ENCODE results near the gene LDLRAD1. TPM values are rescaled to one million over a fixed set of nuclear protein-coding genes. Genes with fewer than 3 reads are reported as not detected.

LDLRAD1 gene
- total RNA-seq, 4 donors from 2014 or later, result 0.25 TPM; not detected in 3

GRCh38 chr1:54013393-54014008, 4.5 kb downstream of the LDLRAD1 start:
- H3K27me3 ChIP-seq, result peaks cover 11% of the 10 kb centered on the region
- H3K9me3 ChIP-seq, result no peaks in the 10 kb centered on the region
- DNase-seq (ENCODE audit: low spot score in 2 of 2), result peak in 1 of 2 donors; percentile 60
- TF ChIP-seq CTCF (IDR thresholded peaks at IDR 0.05) (no peak), POLR2AphosphoS5 (IDR thresholded peaks at IDR 0.05) (no peak), EP300 (IDR thresholded peaks at IDR 0.05) (no peak), POLR2A (IDR thresholded peaks at IDR 0.05) (no peak)
- WGBS, result 81% methylated on average over 8 of the region's 8 CpGs
- H3K27ac ChIP-seq, result no peak overlapping the region
- peaks cover 17% of the 10 kb centered on the region for H3K4me1 ChIP-seq
- H3K4me3 ChIP-seq, result no peak overlapping the region
- no peaks in the 10 kb centered on the region for H3K36me3 ChIP-seq

- TF ChIP-seq POLR2AphosphoS5 (IDR thresholded peaks at IDR 0.05), result no peak
- H3K27me3 ChIP-seq, result peaks cover 15% of the 10 kb centered on the region
- WGBS, result 85% methylated on average over 6 of the region's 8 CpGs
Observed at GRCh38 chr1:54012863-54013262, 5.1 kb downstream of the LDLRAD1 start.

GRCh38 chr1:54012008-54012325, 6.0 kb downstream of the LDLRAD1 start:
- H3K27me3 ChIP-seq, result peaks cover 16% of the 10 kb centered on the region

More at GRCh38 chr1:54012863-54013262, 5.1 kb downstream of the LDLRAD1 start:
- H3K27ac ChIP-seq, result no peak overlapping the region
- peak in 1 of 2 donors; percentile 53 for DNase-seq (ENCODE audit: low spot score in 2 of 2)
- H3K36me3 ChIP-seq, result no peaks in the 10 kb centered on the region
- H3K9me3 ChIP-seq, result no peaks in the 10 kb centered on the region
- H3K4me3 ChIP-seq, result no peak overlapping the region
- peaks cover 15% of the 10 kb centered on the region for H3K4me1 ChIP-seq

GRCh38 chr1:54011316-54012007, 6.5 kb downstream of the LDLRAD1 start:
- Histone ChIP-seq H3K27me3 (peaks cover 16% of the 10 kb centered on the region), H3K36me3 (no peaks in the 10 kb centered on the region), H3K27ac (no peak overlapping the region), H3K9me3 (no peaks in the 10 kb centered on the region), H3K4me3 (no peak overlapping the region), H3K4me1 (peaks cover 13% of the 10 kb centered on the region)
- DNase-seq (ENCODE audit: low spot score in 2 of 2), result no peak
- TF ChIP-seq EP300 (IDR thresholded peaks at IDR 0.05) (no peak), POLR2A (IDR thresholded peaks at IDR 0.05) (no peak), CTCF (IDR thresholded peaks at IDR 0.05) (no peak), POLR2AphosphoS5 (IDR thresholded peaks at IDR 0.05) (no peak)
- WGBS, result 84% methylated on average over 9 of the region's 9 CpGs

More at GRCh38 chr1:54012008-54012325, 6.0 kb downstream of the LDLRAD1 start:
- WGBS, result 77% methylated on average over 5 of the region's 9 CpGs
- H3K27ac ChIP-seq, result no peak overlapping the region
- TF ChIP-seq EP300 (IDR thresholded peaks at IDR 0.05), result no peak
- no peak for TF ChIP-seq POLR2AphosphoS5 (IDR thresholded peaks at IDR 0.05)
- no peak for TF ChIP-seq CTCF (IDR thresholded peaks at IDR 0.05)
- no peak for TF ChIP-seq POLR2A (IDR thresholded peaks at IDR 0.05)
- peak in 1 of 2 donors; percentile 40 for DNase-seq (ENCODE audit: low spot score in 2 of 2)
- H3K9me3 ChIP-seq, result no peaks in the 10 kb centered on the region
- peaks cover 13% of the 10 kb centered on the region for H3K4me1 ChIP-seq
- H3K4me3 ChIP-seq, result no peak overlapping the region
- H3K36me3 ChIP-seq, result no peaks in the 10 kb centered on the region

GRCh38 chr1:54010415-54011117, 7.4 kb downstream of the LDLRAD1 start:
- Histone ChIP-seq H3K4me3 (no peak overlapping the region), H3K36me3 (no peaks in the 10 kb centered on the region), H3K27me3 (peaks cover 16% of the 10 kb centered on the region), H3K9me3 (no peaks in the 10 kb centered on the region), H3K4me1 (peaks cover 4% of the 10 kb centered on the region), H3K27ac (no peak overlapping the region)
- no peak for TF ChIP-seq EP300 (IDR thresholded peaks at IDR 0.05)
- no peak for TF ChIP-seq POLR2AphosphoS5 (IDR thresholded peaks at IDR 0.05)
- no peak for TF ChIP-seq POLR2A (IDR thresholded peaks at IDR 0.05)
- TF ChIP-seq CTCF (IDR thresholded peaks at IDR 0.05), result no peak
- 73% methylated on average over 5 of the region's 5 CpGs for WGBS
- DNase-seq (ENCODE audit: low spot score in 2 of 2), result no peak
